ENCODE measurements around the gene NANOS2.
"Not testable (repeated sequence)": the region's sequence is repeated elsewhere in the genome, so short reads cannot be mapped to it uniquely, and the experiment has no call there.

NANOS2 gene

DNA sequence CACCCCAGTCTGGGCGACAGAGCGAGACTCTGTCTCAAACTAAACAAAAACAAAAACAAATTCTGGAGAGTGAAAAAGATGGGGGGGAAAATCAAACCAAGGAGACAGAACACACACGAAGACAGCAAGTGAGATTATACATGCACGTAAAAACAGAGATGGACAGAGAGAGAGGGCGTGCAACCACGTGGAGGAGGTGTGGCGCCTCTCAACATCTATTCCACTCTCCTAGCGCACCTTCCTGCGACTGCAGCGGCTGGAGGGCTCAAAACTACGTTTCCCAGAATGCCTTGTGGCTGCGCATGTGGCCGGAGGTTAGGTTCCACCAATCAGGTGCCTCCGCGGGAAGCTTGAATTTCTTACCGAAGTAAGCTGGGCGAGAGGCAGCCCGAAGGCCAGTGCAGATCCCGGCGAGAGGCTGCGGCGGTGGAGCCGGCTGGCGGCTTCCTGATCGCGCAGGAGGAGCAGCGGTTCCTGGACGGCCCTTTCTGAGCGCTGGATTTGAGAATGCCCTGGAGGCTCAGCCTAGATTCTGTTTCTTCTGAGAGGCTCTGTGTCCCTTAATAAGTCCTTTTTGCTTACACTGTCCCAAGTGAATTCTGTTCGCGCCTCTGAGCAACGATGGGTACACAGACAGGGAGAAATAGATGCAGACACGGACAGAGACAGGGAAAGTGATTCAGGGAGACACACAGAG is 13.1 kb upstream of the NANOS2 start:
- peak; percentile 90 for DNase-seq

GRCh38 chr19:45924891-45925447 is 10.4 kb upstream of the NANOS2 start:
- DNase-seq = no peak

- DNase-seq = no peak
Measured at GRCh38 chr19:45922281-45922680, 7.7 kb upstream of the NANOS2 start.

GRCh38 chr19:45920458-45920857 is 5.9 kb upstream of the NANOS2 start:
- no peak for DNase-seq

GRCh38 chr19:45919678-45920077 is 5.1 kb upstream of the NANOS2 start:
- no peak for DNase-seq

DNA sequence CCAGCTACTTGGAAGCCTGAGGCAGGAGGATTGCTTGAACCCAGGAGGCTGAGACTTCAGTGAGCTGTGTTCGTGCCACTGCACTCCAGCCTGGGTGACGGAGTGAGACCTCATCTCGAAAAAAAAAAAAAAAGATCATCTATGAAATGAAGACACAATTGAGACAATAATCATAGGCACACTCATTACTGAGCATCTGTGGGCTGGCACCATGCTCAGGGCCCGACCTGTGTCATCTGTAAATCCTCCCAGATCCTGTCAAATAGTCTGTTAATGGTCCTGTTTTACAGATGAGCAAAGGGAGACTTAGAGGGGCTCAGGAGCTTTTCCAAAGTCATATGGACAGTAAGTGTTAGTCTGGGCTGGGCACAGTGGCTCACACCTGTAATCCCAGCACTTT is 4.1 kb upstream of the NANOS2 start:
- no peak for DNase-seq

- DNase-seq = no peak
Measured at GRCh38 chr19:45917421-45918091, 3.0 kb upstream of the NANOS2 start.

- DNase-seq = no peak
Measured at GRCh38 chr19:45911291-45911690, 3.3 kb downstream of the NANOS2 start.

DNA sequence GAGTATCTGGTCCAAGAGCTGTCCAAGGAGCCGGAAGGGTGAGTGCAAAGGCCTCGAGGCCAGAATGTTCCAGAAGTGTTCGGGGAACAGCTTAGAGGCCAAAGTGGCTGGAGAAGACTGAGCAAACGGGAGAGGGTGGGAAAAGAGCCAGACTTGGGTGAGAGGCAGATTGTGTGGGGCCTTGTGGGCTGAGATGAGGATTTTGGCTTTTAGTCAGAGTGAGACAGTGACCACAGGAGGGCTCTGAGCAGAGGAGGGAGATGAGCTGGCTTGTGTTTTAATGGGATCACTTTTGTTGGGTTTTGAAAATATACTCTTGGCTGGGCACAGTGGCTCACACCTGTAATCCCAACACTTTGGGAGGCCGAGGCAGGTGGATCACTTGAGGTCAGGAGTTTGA is 5.6 kb downstream of the NANOS2 start:
- DNase-seq = no peak

DNA sequence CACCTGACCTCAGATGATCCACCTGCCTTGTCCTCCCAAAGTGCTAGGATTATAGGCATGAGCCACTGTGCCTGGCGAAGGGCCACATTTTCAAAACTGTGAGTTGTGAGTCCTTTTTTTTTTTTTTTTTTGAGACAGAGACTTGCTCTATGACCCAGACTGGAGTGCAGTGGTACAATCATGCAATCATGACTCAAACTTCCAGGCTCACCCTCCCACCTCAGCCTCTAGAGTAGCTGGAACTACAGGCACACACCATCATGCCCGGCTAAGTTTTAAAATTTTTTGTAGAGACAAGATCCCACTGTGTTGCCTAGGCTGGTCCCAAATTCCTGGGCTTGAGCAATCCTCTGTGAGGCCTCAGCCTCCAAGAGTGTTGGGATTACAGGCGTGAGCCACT is 8.4 kb downstream of the NANOS2 start:
- no peak for DNase-seq

GRCh38 chr19:45905011-45905410 is 9.6 kb downstream of the NANOS2 start:
- DNase-seq = no peak

DNA sequence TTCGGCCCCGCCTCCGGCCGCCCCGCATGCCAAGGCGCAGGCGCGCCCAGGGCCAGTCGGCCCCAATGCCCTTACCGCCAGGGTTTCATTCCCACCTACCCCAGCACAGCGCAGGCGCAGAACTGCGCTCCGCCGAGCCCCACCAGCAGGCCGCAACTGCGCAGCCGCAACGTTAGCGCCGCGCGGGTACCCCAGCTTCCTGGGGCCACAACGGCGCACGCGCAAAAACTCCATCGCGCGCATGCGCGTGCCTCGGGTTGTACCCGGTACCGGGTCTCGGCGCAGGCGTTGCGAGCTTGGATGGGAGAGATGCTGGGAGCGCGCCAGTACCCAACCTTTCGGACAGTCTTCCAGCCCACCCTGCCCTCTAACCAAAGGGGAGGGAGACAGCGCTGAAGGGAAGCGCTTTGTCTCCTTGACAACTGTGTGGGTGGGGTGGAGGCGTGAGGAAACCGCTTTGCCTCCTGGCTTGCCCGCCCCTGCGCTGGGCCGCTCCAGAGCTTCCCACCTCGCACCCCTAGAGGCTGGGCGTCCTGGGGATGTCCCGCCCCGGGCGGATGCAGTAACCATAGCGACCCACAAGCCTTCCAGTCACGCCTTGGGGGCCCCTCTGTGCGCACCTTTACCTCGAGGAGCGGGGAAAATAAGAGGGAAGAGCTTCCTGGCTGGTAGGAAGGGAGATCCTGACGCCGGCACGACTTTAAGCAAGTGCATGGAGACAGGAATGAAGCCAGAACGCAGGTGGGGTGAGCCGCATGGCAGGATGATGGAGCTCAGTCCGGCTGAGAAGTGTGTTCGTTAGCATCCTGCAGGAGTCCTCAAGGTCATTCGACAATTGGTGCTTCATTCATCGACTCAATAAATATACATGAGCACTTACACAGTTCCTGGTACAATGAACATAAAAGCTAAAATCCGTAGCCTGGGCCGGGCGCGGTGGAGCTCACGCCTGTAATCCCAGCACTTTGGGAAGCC is 11.6 kb downstream of the NANOS2 start:
- peak; percentile 99 for DNase-seq

- no peak for DNase-seq
Measured at GRCh38 chr19:45901912-45902650, 12.5 kb downstream of the NANOS2 start, which contains the start of gene MYPOP. MYPOP (minus strand) TSS chr19:45902613; CDS start chr19:45901773, 840 bp downstream.

DNA sequence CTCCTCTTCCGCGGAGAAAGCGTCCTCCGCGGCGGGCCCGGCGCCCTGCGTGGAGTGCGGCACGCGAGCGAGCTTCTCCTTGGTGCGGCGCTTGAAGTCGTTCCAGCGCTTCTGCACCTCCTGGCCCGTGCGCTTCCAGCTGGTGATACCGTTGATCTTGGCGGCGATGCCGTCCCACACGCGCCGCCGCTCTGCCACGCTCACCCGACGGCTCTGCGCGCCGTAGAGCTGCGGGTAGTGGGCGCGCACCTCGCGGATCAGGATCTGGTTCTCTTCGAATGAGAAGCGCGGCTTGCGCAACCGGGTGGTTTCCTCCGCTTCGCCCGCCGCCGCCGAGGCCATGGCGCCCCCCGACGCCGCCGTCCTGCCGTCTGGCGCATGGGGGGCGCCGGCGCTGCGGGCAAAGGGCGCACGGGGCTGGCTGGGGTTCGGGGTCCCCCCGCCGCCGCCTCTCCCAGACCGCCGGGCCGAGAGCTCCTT is 13.1 kb downstream of the NANOS2 start:
- DNase-seq = no peak

- DNase-seq = no peak
Measured at GRCh38 chr19:45900738-45901431, 13.7 kb downstream of the NANOS2 start.

GRCh38 chr19:45899919-45900589 is 14.5 kb downstream of the NANOS2 start:
- no peak for DNase-seq

DNA sequence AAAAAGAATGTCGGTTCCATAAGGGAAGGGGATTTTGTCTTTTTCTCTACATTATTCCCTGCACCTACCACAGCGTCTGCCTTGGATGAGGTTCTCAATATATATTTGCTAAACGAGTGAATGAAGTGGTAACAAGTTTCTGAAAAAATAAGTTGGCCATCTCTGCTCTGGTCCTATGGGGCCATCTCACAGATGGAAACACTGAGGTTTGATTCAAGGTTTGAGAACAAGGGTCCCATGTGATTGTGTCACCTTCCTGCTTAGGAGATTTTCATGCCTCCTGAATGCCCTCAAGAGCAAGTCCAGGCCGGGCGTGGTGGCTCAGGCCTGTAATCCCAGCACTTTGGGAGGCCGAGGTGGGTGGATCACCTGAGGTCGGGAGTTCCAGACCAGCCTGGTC is 15.3 kb downstream of the NANOS2 start:
- no peak for DNase-seq

DNA sequence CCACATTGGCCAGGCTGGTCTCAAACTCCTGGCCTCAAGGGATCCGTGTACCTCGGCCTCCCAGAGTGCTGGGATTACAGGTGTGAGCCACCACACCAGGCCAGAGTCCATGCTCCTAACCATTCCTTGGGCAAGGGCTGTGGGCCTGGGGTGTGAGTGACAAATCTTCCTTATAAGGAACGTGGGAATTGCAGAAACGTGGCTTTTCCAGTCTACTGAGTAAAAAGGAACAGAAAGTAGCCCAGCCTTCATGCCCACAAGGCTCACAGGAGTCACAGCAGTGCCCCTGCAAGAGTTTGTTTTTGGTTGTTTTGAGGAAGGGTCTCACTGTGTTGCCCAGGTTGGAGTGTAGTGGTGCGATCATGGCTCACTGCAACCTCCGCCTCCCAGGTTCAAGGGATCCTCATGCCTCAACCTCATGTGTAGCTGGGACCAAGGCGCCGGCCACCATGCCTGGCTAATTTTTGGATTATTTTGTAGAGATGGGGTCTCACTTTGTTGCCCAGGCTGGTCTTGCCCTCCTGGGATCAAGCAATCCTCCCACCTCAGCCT is 17.2 kb downstream of the NANOS2 start:
- DNase-seq = no peak

DNA sequence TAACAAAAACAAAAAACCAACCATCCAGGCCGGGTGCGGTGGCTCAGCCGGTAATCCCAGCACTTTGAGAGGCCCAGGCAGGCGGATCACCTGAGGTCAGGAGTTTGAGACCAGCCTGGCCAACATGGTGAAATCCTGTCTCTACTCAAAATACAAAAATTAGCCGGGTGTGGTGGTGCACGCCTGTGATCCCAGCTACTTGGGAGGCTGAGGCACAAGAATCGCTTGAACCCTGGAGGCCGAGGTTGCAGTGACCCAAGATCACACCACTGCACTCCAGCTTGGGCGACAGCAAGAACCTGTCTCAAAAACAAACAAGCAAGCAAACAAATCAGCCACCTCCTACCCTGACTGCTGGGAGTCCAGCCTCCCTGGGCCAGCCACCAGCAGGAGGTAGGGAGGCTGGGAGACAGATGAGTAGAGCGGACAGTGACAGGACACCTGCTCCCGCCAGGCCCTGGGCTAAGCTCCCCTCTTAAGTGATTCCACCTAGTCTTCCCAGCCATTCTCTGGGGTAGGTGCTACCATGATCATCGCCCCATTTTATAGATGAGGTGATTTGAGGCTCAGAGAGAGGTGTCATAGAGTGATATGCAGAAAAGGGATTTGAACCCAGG is 18.5 kb downstream of the NANOS2 start:
- DNase-seq = not testable (repeated sequence)

GRCh38 chr19:45895519-45895972 is 19.0 kb downstream of the NANOS2 start:
- DNase-seq = no peak
